Measurements from ENCODE around the gene ELSPBP1.
"Not testable (repeated sequence)": the region's sequence is repeated elsewhere in the genome, so short reads cannot be mapped to it uniquely, and the experiment has no call there.

DNA sequence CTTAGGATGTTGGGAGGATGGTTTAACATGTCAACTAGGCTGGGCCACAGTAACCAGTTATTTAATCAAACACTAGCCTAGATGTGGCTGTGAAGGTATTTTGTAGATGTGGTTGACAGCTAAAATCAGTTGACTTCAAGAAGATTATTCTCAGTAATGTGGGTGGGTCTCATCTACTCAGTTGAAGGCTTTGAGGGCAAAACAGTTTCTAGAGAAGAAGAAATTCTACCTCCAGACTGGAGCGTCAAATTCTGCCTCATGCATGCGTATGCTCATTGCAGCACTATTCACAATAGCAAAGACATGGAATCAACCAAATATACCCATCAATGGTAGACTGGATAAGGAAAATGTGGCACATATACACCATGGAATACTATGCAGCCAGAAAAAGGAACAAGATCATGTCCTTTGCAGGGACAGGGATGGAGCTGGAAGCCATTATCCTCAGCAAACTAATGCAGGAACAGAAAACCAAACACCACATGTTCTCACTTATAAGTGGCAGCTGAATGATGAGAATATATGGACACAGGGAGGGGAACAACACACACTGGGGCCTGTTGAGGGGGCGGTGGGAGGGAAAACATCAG lies 75.8 kb downstream of the ELSPBP1 start:
- TF ChIP-seq, protein P1, sequence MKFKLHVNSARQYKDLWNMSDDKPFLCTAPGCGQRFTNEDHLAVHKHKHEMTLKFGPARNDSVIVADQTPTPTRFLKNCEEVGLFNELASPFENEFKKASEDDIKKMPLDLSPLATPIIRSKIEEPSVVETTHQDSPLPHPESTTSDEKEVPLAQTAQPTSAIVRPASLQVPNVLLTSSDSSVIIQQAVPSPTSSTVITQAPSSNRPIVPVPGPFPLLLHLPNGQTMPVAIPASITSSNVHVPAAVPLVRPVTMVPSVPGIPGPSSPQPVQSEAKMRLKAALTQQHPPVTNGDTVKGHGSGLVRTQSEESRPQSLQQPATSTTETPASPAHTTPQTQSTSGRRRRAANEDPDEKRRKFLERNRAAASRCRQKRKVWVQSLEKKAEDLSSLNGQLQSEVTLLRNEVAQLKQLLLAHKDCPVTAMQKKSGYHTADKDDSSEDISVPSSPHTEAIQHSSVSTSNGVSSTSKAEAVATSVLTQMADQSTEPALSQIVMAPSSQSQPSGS (CRISPR knock-in tag; IDR thresholded peaks at IDR 0.05; ENCODE audit: borderline replicate concordance, low read depth) = not testable (repeated sequence)
- TF ChIP-seq, protein P2, sequence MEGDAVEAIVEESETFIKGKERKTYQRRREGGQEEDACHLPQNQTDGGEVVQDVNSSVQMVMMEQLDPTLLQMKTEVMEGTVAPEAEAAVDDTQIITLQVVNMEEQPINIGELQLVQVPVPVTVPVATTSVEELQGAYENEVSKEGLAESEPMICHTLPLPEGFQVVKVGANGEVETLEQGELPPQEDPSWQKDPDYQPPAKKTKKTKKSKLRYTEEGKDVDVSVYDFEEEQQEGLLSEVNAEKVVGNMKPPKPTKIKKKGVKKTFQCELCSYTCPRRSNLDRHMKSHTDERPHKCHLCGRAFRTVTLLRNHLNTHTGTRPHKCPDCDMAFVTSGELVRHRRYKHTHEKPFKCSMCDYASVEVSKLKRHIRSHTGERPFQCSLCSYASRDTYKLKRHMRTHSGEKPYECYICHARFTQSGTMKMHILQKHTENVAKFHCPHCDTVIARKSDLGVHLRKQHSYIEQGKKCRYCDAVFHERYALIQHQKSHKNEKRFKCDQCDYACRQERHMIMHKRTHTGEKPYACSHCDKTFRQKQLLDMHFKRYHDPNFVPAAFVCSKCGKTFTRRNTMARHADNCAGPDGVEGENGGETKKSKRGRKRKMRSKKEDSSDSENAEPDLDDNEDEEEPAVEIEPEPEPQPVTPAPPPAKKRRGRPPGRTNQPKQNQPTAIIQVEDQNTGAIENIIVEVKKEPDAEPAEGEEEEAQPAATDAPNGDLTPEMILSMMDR (IDR thresholded peaks at IDR 0.05) = not testable (repeated sequence)
- TF ChIP-seq, protein P3, sequence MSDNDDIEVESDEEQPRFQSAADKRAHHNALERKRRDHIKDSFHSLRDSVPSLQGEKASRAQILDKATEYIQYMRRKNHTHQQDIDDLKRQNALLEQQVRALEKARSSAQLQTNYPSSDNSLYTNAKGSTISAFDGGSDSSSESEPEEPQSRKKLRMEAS (CRISPR knock-in tag; IDR thresholded peaks at IDR 0.05) = not testable (repeated sequence)
- TF ChIP-seq, protein P4, sequence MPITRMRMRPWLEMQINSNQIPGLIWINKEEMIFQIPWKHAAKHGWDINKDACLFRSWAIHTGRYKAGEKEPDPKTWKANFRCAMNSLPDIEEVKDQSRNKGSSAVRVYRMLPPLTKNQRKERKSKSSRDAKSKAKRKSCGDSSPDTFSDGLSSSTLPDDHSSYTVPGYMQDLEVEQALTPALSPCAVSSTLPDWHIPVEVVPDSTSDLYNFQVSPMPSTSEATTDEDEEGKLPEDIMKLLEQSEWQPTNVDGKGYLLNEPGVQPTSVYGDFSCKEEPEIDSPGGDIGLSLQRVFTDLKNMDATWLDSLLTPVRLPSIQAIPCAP (CRISPR knock-in tag; IDR thresholded peaks at IDR 0.05) = not testable (repeated sequence)

Data from WTC11 (cell line).